NCI-H128 (cell line): Measurements from ENCODE around the gene TTC22.

ENCODE experiments used
- DNase-seq: peaks from one replicate; lab custom pipeline; 2025; ENCODE audit not compliant: unreplicated experiment; lab: John Stamatoyannopoulos, UW

Gene TTC22

GRCh38 chr1:54800899-54801759, at the start of gene TTC22:
Gene TTC22, minus strand, starts transcription at chr1:54801323. Its CDS starts 160 bp downstream, at chr1:54801163.
- no peak for DNase-seq

- no peak for DNase-seq
Measured at GRCh38 chr1:54850737-54851136, 49.6 kb upstream of the TTC22 start.

DNA sequence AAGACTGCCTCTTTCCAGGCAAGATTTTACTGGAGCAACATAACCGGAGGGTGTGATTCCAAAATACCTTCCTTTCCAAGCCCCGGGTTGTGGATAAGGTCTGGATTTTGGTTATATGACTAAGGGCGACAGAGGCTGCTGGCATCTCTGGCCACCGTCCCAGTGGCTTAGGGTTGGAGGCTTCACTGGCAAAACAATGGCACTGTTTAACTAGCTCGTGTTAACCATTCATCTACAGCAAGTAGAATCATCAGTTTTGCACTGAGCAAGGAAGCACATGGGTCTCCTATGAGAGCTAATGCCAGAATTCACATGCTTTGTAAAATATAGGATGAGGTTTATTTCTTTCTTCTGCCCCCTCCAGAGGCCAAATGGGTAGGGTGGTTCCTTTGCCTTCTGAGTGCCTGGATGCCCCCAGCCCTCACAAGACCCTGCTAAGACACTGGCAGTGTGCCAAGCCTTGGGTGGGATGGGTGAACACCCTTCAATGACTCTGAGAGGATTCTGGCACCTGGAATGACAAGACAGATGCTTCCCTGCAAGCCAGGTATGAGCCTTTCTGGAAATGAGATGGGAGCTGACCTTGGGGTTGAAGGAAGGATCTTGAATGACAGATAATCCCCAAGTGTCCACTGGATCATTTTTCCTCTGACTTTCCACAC, 49.1 kb upstream of the TTC22 start:
- no peak for DNase-seq

- no peak for DNase-seq
Measured at GRCh38 chr1:54849219-54850068, 48.3 kb upstream of the TTC22 start.

DNA sequence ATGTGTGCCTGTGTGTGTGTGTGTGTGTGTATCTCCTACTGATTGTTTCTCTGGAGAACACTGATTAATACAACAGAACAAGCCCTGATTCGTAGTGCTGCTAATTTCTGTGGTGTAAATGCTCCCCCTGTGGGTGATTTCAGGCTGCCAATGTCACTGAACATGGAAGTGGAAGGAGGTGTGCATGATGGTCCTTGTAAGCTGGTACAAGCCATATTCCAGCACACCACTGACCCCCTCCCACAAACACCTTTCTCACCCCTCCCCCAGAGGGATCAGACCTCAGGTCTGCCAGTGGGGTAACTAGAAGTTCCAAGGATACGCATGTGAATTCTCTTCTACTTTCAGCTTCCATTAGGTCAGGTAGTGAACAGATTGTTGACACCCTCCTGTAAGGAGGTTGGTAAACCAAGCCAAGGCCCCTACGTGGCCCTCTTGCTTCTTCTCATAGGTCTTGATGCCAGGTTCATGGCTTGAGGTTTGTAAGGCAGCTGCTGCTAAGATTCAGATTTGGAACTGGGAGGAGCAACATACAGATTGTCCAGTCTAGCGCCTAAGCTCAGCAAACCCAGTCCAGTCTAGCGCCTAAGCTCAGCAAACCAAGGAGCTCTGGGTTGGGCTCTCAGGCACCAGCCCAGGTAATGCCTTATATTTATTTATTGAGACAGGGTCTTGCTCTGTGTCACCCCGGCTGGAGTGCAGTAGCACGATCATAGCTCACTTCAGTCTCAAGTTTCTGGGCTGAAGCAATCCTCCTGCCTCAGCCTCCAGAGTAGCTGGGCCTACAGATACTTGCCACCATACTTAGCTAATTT, 47.2 kb upstream of the TTC22 start:
- no peak for DNase-seq

DNA sequence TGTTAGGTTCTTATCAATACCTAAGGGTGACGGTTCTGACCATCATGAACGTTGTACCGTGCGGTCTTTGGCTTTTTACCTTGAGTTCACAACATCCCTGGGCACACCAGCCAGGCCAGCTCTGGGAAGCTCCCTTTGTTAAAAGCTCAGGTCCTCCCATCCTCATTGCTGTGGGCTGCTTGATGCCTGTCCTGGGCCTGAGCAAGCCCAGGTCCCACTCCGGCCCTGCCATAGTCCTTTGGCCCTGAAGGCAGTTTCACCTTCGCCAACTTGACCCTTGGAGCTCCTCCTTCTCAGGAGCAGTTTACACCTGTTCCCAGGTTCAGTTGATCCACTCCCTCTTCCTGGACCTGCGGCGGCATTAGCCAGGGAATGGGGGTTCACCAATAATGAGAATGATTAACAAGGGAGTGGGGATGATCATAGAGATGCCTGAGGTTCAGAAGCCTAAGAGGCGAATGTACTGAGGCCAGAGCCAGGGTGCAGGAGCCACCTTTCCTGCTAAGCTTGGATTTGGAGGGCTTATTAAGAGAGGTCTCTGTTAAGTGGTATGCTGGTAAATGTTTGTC, 45.7 kb upstream of the TTC22 start:
- no peak for DNase-seq

GRCh38 chr1:54846301-54846700, 45.2 kb upstream of the TTC22 start:
- DNase-seq = no peak

DNA sequence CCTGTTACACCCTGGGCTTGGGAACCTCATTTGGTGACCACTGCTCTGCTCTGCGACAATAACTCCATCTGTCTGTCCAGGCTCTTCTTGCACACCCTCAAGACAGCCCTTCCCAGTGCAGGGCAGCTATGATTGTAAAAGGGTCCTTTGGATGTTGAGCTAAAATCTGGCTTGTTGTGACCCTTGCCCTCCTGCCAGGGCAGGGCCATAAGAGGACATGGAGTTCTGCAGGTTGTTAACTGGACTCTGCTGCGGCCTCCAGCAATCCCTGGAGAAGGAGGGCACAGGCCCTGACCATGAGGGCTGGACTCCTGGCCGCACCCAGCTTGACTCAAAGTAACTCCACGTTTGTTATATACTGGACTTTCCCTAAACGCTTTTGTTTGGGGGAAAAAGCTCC, 44.6 kb upstream of the TTC22 start:
- DNase-seq = no peak

GRCh38 chr1:54844564-54844963, 43.4 kb upstream of the TTC22 start:
- no peak for DNase-seq

DNA sequence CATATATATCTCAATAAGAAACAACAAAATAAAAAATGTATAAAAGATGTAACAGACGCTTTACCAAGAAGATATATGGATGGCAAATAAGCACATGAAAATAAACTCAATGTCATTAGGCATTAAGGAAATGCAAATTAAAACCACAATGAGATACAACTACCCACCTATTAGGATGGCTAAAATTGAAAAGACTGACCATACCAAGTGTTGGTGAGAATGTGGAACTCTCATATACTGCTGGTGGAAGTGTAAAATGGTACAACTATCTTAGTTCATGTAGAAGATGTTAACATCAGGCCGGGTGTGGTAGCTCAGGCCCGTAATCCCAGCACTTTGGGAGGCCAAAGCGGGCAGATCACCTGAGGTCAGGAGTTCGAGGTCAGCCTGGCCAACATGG, 42.3 kb upstream of the TTC22 start:
- DNase-seq = no peak

- DNase-seq = no peak
Measured at GRCh38 chr1:54842963-54843362, 41.8 kb upstream of the TTC22 start.

DNA sequence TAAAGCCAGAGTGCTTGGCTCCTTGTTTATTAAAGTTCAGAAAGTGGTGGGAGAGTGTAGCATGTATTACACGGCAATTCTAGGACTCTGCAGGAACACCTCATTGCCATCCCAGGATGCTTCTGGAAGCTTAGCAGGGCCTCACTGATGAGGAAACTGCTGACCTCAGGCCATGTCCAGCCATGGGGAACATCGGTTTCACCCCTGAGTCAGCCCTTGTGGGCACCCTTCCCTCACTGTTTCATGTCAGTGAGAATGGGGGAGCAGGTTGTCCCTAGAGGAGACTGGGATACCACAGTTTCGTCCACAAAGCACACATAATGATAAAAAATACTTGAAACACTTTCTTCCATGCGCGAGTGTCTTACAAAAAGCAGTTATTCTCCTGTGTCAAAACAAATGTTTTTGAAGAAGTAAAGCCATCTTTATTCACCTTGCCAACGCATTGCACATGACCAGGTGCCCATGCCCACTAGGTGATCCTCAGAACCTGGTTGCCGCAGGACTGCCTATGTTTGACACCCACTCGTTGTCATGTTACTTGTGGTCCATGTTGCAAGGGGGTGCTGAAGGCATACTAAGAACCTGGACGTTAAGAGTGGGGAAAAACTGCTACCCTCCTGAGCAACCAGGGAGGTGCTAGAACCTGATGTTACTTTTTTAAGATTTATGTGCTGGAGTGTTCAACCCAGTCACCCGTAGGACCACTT, 41.2 kb upstream of the TTC22 start:
- no peak for DNase-seq

DNA sequence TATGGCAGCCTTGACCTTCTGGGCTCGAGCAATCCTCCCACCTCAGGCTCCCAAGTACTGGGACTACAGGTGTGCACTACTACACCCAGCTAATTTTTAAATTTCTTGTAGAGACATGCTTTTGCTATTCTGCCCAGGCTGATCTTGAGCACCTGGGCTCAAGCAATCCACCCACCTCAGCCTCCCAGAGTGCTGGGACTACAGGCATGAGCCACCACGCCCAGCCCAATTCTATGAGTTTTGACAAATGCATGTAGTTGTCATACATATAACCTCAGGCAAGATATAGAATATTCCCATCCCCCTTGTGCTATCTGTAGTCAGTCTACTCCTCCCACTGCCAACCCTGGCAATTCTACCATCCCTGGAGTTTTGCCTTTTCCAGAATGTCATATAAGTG, 38.7 kb upstream of the TTC22 start:
- no peak for DNase-seq

- no peak for DNase-seq
Measured at GRCh38 chr1:54838565-54839180, 37.5 kb upstream of the TTC22 start.

DNA sequence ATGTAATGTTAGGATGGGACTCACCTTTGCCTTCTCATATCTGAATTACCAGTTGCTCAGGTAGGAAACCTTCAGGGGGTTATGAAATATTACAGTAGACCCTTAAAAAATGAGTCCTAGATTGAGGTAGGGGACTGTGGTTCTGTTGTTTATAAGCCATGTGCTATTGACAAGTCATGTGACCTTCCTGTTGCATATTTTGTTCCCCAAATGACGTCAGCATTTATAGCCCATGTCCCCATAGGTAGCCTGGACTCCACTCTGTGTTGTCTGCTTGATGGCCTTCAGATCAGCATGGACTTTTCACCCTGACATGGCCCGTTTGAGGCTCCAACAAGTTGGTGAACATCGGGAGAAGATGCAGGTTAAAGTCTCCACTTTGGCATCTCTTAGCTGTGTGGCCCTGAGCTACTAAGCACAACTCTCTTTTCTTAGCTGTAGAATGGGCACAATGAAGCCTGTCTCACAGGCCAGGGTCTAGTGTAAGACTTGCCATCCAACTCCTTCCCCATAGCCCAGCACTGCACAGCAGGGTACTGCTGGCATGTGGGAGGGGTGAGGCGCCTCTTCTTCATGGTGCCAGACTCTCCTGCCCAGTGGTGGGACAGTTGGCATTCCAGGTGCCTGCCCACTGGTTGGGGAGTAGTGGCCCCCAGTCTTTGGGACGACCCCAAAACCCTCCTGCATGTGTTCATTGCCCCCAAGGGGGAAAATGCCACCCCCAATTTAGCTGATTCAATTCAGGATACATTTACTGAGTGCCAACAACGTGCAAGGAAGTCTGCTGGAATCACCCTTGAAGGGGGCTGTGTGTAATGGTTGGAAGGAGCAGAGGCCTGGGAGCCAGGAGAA, 36.1 kb upstream of the TTC22 start:
- DNase-seq = no peak

DNA sequence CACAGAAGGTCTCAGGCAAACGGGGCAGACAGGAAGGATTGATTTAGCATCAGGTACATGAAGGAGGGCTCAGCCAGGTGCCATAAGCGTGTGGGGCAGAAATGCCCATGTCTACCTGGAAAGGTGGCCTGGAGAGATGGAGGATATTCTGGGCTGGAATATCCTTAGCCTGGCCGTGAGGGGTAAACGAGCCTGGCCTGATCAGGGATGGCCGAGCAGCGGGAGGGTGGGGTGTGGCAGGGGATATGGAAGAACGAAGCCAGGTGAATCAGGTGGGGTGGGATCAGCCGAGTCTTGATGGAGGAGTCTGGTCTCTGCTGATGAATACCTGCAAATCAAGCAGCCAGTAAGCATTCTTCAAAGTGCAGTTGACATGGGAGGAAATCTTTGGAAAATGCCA, 35.5 kb upstream of the TTC22 start:
- DNase-seq = no peak

DNA sequence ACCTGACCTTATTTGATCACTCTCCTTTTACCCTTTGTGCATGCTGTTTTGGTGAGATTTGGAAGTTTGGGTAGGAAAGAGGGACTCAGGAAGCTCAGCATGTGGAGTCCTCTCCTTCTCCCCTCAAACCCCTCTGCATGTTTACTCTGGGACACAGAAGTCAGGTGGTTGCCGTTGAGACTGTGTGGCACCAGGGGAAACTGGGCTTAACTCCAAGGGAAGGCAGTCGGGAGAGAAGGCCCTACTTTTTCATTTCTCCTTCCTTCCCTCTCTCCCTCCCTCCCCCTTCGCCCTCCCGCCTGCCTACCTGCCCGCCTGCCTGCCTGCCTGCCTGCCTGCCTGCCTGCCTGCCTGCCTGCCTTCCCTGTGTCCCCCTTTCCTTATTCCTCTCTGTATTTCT, 34.8 kb upstream of the TTC22 start:
- DNase-seq = no peak

GRCh38 chr1:54835131-54835898, 34.2 kb upstream of the TTC22 start:
- DNase-seq = no peak
